SHP77 (cell line): Measurements from ENCODE around the gene ALKBH6.
"Not testable (repeated sequence)": the region's sequence is repeated elsewhere in the genome, so short reads cannot be mapped to it uniquely, and the experiment has no call there.

ENCODE experiments used
- DNase-seq, 2 experiments: peaks; one replicate each; lab custom pipeline; 2025; lab: John Stamatoyannopoulos, UW

The ALKBH6 gene

DNA sequence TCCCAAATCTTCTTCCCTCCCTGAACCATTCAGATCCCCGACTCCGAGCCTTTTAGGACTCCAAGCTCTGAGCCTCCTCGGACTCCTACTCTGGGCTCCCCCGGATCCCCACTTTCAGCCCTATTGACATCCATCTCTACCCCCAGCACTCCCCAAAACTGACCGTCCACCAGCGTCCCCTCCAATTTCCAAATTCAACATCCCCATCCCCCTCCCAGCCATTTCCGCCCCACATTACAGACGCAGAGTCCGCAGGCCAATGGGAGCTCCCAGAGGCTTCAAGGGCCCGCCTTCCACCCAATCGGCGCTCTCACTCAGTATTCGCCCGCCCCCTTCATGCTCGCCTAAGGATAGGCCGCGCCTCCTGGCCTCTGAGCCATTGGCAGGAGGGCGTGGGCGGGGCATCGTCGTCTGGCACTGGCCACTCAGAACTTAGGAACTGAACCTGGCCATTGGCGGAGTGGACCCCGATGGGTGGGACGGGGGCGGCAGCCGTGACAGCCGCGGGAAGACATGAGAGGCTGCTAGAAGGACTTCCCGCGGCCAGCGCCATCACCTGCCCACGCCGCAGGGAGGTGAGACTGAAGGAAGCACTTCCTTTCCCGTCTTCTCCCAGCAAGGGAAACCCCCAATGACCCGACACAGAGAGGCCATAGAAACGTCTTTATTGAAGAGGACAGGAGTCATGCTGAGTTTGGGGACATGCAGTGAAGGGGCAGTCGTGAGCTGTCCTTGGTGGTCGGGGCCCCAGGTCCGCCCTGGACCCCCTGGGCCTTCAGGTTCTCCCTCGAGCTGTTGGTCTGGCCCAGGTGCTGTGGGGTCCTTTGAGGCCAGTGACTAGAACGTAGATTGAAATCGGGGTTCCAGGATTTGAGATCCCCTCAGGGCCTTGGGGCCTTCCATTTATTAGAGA is at the start of gene ALKBH6:
Gene ALKBH6 (minus strand): TSS at position 202 of the 913 bp plus-strand sequence. CDS start 816 bp downstream, outside the sequence.
- peak; percentile 99 for DNase-seq

DNA sequence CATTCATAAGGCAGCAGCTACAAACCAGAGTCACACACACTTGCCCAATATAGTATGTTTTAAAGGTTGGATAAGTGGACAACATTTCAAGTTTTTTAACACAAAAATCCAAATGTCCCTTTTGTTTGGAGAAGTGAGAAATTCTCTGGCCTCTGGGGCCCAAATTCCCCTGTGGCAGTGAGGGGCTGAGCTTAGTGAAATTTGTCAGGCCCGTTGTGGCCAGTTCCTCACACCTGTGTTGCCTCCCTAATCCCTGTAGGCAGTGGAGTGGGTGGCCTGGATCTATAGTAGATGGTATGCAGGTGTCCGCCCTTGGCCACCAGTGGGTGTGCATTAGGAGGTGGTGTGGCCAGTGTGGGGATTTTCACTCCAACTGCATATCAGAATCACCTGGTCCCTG is 47.4 kb upstream of the ALKBH6 start:
- no peak for DNase-seq

DNA sequence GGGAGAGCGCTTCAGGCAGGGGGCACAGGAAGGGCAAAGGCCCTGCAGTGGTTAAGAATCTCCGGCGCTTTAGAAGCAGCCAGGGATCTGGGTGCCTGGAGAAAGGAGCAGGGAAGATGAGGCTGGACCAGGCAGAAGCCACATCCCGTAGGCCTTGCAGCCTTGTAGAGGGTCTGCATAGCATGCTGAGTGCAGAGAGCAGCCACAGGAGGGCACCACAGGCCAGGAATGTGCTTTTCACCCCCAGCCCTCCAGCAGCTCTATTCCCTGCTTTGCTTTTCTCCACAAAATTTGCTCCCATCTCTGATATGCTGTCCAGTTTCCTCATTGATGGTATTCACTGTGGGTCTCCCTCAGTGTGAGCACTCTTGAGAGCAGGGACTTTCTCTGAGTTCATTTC is 46.4 kb upstream of the ALKBH6 start:
- no peak for DNase-seq

DNA sequence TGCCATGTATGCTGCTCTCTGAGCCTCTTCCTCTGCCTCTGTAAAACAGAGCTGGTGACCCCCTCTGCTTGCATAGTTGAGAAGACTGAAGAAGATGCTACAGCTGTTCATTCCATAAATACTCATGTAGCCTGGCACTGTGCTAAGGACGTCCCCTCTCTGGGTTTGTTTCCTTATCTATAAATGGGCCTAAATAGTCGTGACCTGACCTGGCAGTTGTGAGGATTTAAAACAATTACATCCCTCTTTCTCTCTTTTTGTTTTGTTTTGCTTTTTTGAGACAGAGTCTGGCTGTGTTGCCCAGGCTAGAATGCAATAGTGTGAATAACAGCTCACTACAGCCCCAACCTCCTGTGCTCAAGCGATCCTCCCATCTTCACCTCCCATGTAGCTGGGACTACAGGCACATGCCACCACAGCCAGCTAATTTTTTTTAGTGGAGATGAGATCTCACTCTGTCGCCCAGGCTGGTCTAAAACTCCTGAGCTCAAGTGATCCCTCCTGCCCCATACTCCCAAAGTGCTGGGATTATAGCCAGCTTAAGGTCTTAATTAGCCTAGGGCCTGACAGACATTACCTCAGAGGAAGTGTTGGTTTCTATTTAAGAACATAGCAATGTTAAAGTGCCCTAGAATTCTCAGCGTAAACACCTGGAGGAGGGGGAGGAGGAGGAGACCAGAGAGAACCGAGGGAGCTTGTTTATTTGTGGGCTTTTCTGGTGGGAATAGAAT is 45.3 kb upstream of the ALKBH6 start:
- DNase-seq: no peak

DNA sequence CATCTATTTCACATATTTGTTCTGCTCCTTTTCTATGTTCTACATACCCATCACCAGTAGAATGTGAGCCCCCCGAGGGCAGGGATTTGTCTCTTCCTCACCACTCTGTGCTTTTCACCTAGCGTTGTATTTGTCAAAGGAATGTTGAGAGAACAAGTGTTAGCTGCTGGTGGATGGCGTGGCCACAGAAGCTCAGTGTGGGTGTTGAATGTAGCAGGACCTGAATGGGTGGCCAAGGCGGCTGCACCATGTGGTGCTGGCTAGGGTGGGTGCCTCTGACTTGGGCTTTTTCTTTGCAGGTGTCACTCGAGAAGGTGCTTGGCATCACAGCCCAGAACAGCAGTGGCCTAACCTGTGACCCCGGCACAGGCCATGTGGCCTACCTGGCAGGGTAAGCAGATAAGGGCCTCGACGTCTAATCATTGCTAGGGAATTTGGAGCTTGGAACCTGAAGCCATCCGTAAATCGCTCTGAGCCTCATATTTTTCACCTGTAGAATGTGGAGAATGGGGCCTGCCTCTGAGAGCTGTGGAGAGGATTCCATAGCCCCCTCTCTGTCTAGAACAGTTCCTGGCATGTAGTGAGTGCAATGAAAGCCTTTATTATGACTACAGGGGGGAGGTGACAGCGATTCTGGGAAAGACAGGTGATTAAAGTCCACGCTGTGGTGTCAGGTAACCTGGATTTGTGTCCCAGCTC is 44.6 kb upstream of the ALKBH6 start:
- DNase-seq: no peak

DNA sequence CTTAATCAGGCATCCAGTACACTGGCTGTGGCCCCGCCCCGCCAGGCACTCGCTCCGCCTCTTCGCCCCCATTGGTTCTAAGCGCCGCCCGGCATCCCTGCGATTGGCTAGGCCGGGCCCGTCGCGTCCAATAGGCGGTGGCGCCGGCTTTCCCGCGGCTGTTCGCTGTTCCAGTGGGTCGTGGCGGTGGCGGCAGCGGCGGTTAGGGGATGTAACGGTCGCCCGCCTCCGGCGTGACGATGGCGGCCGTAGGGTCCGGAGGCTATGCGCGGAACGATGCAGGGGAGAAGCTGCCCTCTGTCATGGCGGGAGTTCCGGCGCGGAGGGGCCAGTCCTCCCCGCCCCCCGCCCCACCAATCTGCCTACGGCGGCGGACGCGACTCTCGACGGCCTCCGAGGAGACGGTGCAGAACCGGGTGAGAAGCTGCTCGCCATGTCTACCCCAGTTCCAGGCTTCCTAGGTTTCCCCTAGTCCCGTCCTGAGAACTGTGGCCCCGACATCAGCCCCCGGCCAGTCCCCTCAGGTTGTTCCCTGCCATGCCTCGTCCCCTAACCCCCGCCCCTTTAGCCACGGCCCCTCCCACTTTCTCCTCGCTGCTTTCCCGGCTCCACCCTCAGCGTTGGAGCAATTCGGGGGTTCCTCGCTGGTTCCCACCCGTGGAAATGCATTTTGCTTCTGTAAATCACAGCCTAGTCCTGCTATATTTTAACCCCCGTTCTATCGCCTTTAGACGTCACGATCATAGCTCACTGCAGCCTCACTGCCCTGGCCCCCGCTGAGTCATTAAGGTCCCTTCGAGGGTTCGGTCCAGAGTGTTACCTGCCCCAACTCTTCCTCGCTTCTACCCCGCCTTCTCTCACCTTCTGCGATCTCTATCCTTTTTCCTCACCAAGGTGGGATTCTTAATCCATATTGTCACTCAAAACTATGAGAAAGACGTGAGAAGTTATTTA is 41.0 kb upstream of the ALKBH6 start, which contains the start of gene WDR62:
Gene WDR62 (plus strand): TSS at position 165 of the 954 bp plus-strand sequence. CDS start 75 bp downstream, at position 240.
- DNase-seq: peak; percentile 91 to 92

DNA sequence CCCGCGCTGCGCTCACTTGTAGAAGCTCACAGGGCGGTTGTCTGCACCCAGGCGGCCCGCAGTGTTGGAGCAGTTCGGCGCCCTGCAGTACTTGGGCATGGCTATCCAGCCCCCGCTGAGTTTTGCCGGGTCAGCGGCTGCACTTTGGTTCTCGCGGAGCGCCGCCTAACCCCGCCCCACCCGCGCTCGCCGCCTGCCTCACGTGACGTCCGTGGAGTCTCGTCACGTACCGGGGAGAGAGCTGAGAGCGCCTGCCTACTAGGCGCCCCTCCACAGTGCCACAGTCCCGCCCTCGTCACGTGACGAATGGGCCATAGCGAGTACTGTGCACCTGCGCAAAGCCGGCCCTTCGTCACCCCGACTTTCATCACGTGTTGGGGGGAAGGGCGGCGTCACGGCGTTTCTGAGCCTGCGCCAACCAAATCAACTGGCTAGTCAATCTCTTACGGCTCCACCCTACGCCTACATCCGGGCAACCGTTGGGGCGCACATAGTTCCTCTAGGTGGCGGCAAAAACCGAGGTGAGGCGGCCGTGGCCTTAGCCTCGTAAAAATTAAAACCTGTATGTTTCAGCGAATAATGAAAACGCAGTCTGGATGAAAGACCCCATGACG is 40.2 kb upstream of the ALKBH6 start, which contains the start of gene THAP8:
Gene THAP8 (minus strand): TSS at position 167 of the 614 bp plus-strand sequence. CDS start 68 bp downstream, at position 99.
- peak; percentile 96 to 97 for DNase-seq

DNA sequence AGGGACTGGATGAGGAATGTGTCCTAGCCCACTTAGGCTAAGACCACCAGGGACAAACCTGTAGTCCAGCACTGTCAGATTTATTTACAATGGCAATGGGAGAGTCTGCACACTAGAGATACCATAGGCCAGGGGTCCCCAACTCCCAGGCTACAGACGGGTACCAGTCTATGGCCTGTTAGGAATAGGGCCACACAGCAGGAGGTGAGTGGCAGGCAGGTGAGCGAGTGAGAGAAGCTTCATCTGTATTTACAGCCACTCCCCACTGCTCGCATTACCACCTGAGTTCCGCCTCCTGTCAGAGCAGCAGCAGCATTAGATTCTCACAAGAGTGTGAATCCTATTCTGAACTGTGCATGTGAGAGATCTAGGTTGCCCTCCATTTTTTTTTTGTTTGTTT is 37.6 kb upstream of the ALKBH6 start:
- DNase-seq: no peak

DNA sequence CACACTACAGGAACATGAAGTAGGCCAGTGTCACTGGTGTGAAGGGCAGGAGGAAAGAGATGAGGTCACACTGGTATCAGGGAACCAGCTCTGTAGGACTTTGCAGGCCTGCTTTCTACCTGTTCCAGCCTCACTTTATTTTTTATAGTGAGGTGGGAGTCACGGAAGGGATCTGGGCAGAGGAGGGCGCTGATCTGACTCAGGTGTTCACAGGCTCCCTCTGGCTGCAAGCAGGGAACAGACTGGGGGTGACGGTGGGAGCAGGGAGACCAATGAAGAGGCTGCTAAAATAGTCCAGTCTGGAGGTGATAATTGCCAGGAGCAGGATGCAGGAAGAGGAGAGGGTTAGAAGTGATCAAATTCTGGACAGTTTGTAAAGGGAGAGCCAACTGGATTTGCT is 37.2 kb upstream of the ALKBH6 start:
- no peak for DNase-seq

DNA sequence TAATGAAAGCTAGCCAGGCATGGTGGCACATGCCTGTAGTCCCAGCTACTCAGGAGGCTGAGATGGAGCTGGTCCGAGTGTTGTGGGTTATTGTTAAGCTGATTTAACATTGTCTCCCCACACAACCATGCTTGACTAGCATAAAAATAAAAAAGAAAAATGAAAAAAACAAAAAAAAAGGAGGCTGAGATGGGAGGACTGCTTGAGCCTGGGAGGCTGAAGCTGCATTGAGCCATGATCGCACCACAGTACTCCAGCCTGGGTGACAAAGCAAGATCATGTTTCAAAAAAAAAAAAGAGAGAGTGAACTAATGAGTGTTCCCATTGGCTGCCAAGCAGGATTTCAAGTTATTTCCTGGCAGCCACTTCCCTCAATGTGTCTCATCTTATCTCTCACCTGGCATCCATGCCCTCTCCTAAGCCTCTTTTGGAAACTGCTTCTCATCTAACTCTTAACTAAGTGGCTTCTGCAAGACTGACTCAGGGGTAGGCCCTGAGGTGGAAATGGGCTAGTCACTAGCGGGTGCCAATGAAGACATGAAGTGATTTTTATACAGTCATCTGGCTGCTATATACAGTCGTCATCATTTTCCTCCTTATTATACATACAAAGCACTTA is 35.2 kb upstream of the ALKBH6 start:
- no peak for DNase-seq

DNA sequence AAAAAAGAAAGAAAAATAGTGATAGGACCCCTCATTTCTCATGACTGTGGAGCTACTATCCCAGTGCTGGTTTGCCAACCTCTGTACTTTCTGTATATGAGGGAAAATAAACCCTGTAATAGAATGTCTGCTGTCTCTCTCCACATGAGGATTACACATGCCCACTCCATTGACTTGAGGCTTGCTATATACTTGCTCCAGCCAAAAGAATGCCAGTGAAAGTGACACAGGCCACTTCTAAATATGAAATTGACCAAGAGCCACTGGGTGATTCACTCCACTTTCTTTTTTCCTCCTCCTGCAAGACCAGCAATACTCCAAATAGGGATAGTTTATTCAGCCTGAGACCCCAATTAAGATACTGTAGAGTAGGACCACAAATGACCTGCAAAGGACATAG is 33.8 kb upstream of the ALKBH6 start:
- no peak for DNase-seq

DNA sequence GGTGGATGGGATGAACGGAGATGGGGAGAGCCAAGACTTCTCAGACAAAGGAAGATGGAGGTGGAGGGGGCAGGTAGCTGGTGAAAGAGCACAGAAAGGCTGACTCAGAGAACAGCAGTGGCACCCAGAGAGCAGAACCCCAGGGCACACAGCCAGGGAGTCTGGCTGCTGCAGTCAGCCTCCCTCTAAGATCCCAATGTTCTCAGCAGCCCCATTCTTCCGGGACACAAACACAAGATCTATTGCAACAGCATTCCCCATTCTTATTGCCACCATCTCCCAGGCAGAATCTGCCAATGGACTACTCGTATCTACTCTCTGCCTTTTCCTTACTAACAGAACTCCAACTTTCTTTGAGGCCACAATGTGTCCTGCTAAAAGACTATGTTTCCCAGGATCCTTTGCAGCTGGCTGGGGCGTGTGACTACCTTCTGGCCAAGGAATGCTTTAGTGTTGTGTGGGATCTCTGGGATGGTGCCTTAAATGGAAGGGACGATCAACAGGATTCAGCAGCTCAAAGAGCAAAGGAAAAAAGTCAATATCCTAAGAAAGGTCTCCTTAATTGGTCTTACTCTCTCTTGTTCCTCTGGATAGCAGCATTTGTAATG is 32.5 kb upstream of the ALKBH6 start:
- DNase-seq: no peak

DNA sequence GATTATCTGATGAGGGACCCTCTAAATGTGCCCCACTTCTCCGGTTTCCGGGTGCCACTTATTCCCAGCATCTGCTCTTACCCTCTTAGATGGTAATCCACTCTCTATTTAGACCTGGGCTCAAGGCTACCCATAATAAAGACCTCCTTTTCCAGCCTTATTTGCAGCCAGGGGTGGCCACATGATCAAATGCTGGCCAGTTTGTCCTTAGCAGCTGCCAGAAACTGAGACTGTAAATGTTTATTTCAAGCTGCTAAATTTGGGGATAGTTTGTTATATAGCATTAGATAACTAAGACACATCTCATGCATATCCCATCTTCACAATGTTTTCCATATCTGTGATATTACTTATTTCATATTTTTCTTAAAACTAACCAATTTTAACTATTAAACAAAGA is 29.9 kb upstream of the ALKBH6 start:
- no peak for DNase-seq

DNA sequence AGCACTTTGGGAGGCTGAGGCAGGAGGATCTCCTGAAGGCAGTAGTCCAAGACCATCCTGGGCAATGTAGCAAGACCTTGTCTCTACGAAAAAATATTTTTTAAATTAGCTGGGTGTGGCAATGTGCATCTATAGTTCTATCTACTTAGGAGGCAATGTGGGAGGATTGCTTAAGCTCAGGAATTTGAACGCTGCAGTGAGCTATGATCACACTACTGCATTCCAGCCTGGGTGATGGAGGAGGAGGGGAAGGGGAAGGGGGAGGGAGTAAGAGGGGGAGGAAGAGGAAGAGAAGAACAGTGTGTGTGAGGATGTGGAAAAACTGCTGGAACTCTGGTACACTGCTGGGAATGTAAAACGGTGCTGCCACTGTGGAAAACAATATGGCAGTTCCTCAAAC is 27.8 kb upstream of the ALKBH6 start:
- no peak for DNase-seq

DNA sequence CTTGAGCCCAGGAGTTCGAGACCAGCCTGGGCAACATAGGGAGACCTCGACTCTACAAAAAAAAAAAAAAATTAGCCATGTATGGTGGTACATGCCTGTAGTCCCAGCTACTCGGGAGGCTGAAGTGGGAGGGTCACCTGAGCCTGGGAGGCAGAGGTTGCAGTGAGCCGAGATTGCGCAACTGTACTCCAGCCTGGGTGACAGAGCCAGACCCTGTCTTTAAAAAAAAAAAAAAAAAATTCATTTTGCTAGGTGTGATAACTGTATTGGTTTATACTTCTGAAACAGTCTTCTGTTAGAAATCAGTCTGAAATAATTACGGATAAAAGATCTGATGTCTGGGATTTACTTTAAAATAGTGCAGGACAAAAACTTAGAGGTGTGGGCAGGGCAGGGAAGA is 27.1 kb upstream of the ALKBH6 start:
- DNase-seq: not testable (repeated sequence)

DNA sequence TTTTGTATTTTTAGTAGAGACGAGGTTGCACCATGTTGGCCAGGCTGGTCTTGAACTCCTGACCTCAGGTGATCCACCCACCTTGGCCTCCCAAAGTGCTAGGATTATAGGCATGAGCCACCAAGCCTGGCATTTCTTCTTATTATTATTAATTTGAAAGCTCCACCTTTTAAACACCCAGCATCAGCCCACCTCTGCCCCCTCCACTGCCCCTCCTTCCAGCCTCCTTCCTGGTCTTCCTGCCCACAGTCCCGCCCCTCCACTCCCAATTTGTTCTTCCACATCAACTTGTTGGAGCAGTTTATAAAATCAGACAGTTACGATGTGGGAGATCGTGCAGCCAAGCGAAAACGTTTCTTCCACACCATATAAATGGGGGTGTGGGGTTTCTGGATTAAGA is 26.5 kb upstream of the ALKBH6 start:
- no peak for DNase-seq

DNA sequence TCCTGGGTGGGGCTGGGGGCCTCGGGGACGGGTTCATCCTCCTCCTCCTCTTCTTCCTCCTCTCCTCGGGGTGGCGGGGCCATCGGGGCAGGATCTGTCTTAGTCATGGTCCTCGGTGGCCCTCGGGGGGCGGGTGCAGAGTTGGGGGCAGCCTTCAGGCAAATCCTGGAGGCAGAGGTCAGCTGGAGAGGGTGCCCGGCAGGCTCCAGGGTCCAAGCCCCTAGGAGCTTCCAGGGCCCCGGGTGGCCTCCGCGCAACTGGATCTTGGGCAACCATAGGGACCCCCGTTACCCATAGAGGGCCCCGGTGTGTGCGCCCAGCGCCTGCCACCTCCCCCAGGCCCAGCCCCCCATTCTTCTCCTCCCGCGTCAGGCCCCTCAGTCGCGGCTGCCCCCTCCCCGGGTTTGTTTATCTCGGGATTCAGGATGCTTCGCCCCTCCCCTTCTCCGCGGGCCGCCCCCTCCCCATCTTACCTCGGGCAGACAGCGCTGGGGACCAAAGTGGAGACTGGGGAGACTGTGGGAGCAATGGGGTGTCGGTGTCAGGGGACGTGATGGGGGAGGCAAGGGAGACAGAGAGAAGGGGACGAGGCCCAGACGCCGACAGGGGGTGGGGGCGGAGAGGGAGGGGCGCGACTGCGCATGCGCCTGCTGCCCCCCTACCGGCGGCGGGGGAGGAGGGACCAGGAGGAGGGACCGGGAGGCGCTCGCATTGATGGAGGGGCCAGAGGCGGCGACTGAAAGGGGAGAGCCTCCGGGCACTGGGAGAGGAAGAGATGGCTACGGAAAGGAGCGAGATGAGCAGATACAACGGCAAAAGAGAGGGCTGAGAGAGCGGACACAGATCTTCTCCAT is 18.5 kb upstream of the ALKBH6 start, which contains the start of gene CLIP3:
Gene CLIP3 (minus strand): TSS at position 623 of the 854 bp plus-strand sequence. CDS start 516 bp downstream, at position 107.
- DNase-seq: peak; percentile 47 to 63

DNA sequence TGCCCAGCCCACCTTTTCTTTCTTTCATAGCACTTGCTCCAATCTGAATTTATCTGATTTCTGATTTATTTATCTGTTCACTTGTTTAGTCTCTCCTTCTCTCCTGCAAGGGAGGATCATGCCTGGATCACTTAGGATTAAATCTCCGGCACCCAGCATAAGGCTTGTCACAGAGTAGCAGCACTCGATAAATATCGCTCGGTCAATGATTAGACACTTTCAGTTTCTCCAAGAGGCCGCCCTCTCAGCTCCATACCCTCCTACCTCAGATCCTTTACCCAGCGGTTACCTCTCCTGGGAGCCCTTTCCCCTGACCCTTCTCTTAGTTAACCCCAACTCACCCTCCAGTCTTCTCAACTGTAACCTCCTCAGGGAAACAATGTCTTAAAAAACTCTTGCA is 17.3 kb upstream of the ALKBH6 start:
- no peak for DNase-seq
